Sigmoid colon (tissue), 4 donors: ENCODE measurements around the gene HS1BP3.

Experiments
- POLR2AphosphoS5 ChIP-seq, 4 donors: sonication (generic); formaldehyde crosslinking; IDR thresholded peaks; one replicate each; pipeline ENCODE4 v1.6.1; 2017; ENCODE audit warnings: antibody characterized with exemption in 4 of 4
- TF ChIP-seq, protein P1 (sequence below), 4 experiments: fragments of 450-650 bp in 3 of 4; fragments of 200-600 bp in 1 of 4; IDR thresholded peaks; one replicate each; pipeline ENCODE4 v1.5.1; 2016 to 2019; ENCODE audit warnings: antibody characterized with exemption in 4 of 4, mild to moderate bottlenecking in 3 of 4, moderate library complexity in 2 of 4

DNA sequence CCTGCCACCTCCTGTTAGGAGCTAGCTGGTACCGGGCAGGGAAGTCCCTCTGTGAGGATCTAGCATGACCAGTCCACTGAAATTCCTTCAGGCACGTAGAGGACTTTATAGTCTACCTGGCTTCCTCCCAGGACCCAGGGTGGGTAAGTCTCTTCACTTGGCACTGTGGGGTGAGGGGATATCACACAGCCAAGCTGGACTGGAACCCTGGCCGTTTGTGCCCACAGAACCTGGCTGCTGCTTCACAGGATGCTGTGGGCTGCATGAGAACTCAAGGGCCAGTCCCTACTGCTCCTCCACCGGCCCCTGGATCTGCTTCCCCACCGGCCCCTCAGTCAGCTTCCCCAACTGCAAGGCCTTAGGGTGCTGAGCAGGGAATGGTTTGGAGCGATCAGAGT lies 35.8 kb downstream of the HS1BP3 start:
- TF ChIP-seq POLR2AphosphoS5 (IDR thresholded peaks at IDR 0.05) = no peak
- TF ChIP-seq, protein P1, sequence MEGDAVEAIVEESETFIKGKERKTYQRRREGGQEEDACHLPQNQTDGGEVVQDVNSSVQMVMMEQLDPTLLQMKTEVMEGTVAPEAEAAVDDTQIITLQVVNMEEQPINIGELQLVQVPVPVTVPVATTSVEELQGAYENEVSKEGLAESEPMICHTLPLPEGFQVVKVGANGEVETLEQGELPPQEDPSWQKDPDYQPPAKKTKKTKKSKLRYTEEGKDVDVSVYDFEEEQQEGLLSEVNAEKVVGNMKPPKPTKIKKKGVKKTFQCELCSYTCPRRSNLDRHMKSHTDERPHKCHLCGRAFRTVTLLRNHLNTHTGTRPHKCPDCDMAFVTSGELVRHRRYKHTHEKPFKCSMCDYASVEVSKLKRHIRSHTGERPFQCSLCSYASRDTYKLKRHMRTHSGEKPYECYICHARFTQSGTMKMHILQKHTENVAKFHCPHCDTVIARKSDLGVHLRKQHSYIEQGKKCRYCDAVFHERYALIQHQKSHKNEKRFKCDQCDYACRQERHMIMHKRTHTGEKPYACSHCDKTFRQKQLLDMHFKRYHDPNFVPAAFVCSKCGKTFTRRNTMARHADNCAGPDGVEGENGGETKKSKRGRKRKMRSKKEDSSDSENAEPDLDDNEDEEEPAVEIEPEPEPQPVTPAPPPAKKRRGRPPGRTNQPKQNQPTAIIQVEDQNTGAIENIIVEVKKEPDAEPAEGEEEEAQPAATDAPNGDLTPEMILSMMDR (IDR thresholded peaks at IDR 0.05) = no peak
